SKM-1 (cell line): ENCODE data around the gene TRMT44.

Experiments
- DNase-seq: peaks from one replicate; lab custom pipeline; 2025; ENCODE audit not compliant: unreplicated experiment; lab: John Stamatoyannopoulos, UW

Gene TRMT44

GRCh38 chr4:8440492-8441311 is at the start of gene TRMT44, which contains the start of gene ACOX3:
Gene TRMT44 (plus strand): TSS chr4:8440777. CDS start chr4:8440823, 46 bp downstream.
Gene ACOX3 (minus strand): TSS chr4:8440723. CDS start chr4:8416521, 24,202 bp downstream.
- peak; percentile 86 for DNase-seq

- DNase-seq: no peak
These were observed 49.5 kb upstream of the TRMT44 start for GRCh38 chr4:8391071-8391470.

- no peak for DNase-seq
These were observed 48.6 kb upstream of the TRMT44 start for GRCh38 chr4:8391972-8392371.

- no peak for DNase-seq
These were observed 47.9 kb upstream of the TRMT44 start for GRCh38 chr4:8392591-8393190.

GRCh38 chr4:8393593-8394038 is 47.0 kb upstream of the TRMT44 start:
- DNase-seq: no peak

DNA sequence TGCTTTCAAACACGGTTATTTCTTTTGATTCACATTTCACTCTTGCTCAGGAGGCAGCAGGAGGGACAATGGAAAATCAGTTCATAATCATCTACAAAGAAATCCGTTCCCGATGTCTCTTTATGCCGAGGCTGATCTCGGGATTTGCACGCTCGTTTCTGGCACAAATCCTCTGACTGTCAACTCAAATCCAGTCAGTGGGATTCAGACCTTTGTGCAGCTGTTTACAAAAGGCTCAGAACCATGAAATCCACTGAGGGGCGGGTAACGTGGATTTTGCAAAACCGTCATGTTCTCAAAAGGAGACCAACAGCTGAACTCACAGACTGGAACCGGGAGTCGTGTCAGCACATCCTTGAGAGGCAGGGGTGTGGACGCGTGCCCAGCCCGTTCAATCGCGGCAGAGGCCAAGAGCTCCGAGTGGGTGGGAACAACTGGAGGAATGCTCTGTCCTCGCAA is 46.5 kb upstream of the TRMT44 start:
- no peak for DNase-seq

DNA sequence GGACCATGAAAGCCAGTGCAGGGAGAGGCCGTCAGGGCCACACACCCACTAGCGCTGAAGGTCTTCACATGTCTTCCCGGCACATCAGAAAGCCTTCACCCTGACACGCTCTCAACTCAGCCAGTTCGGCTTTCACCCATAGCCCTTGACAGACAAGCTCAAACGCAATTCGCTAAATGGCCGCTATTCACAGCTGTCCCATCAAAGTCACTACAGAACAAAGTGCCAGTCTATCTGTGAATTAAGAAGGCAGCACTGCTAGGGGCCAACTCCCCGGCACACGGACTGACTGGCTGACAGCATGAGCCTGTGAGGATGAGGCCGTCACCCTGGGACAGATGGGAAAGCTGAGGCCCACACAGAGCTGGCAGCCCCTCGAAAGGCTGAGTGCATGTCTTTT is 45.8 kb upstream of the TRMT44 start:
- DNase-seq: no peak

DNA sequence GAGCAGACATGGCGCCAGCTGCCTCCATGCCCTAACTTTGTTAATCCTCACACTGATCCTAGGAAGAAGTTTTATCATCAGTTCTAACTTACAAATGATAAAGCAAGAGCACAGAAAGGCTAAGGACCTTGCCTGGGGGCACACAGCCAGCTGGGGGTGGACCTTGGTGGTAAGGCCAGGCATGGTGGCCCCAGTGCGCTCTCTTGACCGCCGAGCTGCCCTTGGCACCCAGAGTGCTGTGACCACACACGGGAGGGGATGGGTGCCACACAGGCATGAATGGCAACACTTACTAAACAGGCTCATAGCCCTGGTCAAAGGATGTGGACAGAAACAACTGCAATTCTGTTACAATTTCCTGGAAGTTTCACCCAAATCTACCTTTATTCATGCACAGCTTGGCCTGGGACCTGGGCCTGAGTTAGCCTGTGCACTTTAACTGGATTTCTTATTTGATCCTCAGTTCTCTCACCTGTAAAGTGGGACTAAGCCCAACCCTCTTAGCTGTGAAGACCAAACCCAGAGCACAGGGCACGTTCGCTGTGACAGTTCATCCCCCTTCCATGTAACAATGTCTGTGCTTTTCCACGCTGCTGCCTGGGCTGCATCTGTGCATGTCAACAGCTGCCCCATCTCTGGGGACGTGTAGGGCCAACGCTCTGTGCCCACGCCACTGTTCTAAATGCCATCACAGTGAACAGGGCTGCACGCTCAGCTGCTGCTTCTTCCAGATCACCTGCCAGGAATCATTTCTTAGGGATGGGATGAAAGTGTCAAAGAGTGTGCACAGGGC is 44.9 kb upstream of the TRMT44 start:
- no peak for DNase-seq

GRCh38 chr4:8396762-8397406 is 43.7 kb upstream of the TRMT44 start:
- no peak for DNase-seq

GRCh38 chr4:8398347-8398746 is 42.2 kb upstream of the TRMT44 start:
- no peak for DNase-seq

DNA sequence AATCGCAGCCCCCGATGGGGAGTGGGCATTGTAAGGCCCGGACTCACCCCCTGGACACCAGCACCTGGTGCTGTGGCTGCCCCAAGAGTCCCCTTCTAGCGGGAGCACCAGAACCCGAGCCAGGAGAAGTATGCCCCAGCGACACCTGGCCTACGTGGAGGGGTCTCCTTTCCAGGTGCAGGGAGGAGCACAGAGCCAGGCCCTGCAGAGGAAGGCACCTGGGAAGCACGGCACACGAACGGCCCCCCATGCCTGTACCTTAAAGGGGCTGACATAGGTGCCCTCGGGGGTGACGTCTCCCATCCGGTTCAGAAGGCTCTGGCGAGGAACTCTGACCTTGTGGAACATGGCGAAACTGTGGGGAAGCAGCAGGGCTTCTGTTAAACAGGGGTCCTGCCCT is 41.3 kb upstream of the TRMT44 start:
- DNase-seq: no peak

DNA sequence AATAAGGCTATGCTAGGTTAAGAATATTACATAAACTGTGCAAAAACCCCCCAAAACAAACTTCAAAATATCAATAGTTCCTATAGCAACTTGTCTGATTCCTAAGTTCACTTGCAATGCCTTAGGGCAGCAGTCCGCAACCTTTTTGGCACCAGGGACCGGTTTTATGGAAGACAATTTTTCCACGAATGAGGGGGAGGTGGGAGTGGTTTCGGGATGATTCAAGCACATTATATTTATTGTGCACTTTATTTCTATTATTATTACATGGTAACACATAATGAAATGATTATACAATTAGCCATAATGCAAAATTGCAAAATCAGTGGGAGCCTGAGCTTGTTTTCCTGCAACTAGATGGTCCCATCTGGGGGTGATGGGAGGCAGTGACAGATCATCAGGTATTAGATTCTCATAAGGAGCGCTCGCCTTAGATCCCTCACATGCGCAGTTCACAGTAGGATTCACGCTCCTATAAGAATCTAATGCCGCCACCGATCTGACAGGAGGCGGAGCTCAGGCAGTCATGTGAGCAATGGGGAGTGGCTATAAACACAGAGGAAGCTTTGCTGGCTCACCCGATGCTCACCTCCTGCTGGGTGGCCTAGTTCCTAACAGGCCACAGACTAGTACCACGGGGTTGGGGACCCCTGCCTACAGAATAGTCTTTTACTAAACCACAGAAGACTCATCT is 39.8 kb upstream of the TRMT44 start:
- no peak for DNase-seq

DNA sequence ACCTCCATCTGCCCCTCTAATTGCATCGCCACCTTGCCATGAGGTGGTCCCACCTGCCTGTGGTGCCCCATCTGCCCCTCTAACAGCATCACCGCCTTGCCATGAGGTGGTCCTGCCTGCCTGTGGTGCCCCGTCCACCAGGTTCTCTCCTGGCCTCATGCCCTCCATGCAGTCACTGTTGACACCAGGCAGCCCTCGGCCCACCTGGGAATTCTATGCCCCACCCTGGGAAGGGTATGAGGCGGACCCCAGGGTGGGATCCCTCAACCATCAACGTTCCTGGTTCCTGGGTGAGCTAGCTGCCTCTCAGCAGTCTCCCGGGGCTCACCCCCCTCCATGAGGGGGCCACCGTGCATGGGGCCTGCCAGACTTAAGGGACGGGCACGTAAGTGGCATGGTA is 38.9 kb upstream of the TRMT44 start:
- DNase-seq: no peak

- no peak for DNase-seq
These were observed 38.4 kb upstream of the TRMT44 start for GRCh38 chr4:8402181-8402597.

DNA sequence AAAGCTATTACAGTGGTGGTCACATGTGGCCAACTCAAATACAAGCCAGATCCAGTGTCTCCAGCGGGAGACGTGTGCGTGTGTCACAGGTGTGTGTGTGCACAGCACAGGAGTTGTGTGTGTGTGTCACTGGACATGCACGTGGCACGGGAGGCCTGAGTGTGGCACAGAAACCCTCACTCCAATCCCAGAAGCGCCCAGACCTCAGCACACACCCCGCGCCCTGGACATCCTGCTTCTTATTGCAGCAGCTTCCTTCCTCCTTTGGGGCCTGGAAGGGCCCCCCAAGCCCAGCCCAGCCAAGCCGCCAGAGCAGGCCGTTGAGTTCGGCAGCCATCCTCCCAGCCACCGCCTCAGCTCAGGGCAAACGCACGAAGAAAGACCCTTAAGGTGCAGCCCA is 37.9 kb upstream of the TRMT44 start:
- peak; percentile 91 for DNase-seq

GRCh38 chr4:8403173-8403753 is 37.3 kb upstream of the TRMT44 start:
- DNase-seq: peak; percentile 74

DNA sequence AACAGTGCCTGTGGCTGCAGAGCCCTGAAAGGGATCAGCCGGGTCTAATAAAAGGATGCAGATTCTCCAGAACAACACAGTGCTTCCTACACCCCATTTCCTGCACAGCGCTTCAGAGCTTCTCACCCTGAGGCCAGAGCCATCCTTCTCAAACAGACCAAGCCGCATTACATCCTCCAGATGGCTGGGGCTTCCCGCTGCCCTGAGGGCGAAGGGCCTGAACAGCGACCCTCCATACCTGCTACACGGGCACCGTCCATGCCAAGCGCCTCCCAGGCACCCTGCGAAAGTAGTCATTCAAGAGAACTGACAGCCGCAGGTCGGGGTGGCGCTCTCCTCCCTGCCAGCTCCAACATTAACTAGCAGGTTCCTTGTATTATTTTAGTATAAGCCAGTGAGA is 36.6 kb upstream of the TRMT44 start:
- no peak for DNase-seq

DNA sequence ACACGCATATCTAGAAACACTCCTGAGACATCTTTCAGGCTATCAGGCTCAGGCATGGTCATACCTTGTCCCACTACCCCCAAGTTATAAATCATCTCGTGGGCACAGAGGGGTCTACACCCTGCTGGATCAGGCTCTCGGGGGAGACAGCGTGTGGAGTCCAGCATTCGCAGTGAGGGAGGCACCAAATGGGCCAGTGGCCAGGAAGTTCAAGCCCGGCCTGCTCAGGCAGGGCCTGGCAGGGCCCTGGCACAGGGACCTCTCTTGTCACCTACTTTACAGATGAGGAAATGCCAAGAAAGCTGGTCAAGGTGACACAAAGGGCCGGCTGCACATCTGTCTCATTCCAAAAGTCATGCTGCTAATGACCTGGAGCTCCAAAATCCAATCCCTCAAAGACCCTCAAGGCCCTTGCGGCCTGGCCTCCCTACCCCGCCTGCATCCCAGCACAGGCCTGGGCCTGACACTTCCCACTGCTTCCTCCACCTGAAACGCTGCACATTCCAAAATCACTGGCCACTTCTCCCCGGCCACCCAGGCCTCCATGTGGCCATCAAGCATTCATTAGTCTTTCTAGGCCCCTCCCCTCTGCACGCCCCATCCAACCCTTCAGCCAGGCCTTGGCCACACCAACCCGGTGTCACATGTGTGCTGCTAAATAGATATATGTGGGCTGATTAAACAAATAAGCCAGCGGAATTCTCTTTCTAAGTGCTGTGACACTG is 35.6 kb upstream of the TRMT44 start:
- no peak for DNase-seq

- DNase-seq: no peak
These were observed 35.1 kb upstream of the TRMT44 start for GRCh38 chr4:8405516-8405875.
